Cerebellar nuclear complex (tissue), 1 donor: ENCODE data around the gene APC2.

Source experiments
- DNase-seq, 2 experiments: peaks; one replicate each; lab custom pipeline; 2025; lab: John Stamatoyannopoulos, UW

APC2 gene, protein sequence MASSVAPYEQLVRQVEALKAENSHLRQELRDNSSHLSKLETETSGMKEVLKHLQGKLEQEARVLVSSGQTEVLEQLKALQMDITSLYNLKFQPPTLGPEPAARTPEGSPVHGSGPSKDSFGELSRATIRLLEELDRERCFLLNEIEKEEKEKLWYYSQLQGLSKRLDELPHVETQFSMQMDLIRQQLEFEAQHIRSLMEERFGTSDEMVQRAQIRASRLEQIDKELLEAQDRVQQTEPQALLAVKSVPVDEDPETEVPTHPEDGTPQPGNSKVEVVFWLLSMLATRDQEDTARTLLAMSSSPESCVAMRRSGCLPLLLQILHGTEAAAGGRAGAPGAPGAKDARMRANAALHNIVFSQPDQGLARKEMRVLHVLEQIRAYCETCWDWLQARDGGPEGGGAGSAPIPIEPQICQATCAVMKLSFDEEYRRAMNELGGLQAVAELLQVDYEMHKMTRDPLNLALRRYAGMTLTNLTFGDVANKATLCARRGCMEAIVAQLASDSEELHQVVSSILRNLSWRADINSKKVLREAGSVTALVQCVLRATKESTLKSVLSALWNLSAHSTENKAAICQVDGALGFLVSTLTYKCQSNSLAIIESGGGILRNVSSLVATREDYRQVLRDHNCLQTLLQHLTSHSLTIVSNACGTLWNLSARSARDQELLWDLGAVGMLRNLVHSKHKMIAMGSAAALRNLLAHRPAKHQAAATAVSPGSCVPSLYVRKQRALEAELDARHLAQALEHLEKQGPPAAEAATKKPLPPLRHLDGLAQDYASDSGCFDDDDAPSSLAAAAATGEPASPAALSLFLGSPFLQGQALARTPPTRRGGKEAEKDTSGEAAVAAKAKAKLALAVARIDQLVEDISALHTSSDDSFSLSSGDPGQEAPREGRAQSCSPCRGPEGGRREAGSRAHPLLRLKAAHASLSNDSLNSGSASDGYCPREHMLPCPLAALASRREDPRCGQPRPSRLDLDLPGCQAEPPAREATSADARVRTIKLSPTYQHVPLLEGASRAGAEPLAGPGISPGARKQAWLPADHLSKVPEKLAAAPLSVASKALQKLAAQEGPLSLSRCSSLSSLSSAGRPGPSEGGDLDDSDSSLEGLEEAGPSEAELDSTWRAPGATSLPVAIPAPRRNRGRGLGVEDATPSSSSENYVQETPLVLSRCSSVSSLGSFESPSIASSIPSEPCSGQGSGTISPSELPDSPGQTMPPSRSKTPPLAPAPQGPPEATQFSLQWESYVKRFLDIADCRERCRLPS (N-terminal part only)

DNA sequence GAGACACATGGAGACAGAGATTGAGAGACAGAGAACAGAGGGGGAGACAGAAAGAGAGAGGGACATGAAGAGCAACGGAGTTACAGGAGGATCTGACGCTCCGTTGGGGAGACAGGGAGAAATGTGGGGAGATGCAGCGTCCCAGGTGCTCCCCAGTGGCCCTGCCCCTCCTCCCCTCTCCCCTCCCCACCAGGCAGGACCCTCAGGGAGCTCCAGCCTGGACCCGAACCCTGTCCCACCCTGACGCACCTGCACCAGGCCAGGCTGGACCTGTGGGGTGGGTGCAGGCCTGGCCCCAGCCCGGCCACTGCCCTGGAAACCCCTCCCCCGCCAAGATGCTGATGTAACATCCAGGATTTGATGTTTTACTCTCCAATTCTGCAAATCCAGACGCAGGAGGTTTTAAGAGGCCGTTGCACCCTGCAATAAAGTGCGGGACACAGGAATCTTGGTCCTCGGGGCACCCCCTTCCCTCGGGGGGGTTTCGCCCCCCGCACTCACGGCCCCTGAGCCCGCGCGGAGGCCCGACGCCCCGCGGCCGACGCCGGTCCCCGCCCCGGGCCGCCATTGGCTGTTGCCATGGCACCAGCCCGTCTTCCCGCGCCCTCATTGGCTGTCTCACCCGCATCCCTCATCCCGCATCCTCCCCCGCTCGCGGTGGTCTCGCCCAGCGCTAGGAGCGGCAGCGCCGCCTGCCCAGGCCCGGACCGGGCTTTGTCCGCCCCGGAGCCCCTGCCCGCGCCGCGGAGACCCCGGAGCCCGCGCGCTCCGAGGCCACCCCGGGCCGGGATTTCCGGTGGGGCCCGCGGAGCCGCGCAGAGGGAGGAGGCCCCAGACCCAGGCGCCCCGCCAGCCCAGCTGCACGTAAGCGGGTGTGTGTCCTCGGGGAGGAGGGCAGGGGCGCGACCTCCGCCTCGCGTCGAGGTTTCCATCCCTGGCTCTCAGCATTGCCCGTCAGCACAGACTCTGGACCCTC, at the start of gene APC2:
TSS of gene APC2 (plus strand) at position 655 of the 976 bp plus-strand sequence. CDS start 2,881 bp downstream, outside the sequence.
- peak in 1 of 2 experiments; percentile 60 for DNase-seq

DNA sequence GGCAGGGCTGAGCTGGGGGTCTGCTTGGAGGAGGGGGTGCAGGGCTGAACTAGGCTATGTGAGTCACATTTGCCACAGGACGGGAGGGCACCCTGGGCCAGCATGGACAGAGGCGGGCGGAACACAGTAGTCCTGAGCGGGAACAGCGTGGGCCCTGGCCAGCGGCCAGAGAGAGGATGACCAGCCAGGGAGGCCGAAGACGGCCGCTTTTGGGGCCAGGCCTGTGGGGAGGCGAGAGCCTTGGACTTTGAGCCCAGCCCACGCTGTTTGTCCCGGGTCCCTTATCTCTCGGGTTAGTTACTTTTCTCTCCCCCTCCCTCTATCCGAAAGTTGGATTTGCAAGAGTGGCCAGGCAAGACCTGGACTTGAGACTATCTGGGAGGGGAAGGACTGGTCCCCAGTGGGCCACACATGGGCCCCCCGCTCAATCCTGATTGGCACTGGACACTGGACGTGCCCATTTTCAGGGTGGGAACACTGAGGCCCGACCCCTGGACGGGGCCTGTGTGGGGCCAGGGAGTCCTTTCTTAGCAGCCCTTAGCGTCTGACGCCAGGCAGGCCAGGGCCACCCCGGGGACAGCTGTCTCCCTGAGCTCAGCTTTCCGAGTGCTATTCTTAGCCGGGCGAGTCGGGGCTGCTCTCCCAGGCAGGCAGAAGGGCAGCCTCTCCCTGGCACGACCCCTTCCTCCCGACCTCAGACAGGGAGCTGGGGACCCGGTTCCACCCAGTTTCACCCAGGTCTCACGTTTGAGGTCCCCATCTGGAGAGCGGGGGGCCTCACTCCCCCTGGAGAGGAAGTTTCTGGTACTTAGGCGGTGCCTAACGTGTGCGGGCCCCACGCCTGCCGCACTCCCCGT, 49.4 kb upstream of the APC2 start:
- peak in 1 of 2 experiments; percentile 40 for DNase-seq

DNA sequence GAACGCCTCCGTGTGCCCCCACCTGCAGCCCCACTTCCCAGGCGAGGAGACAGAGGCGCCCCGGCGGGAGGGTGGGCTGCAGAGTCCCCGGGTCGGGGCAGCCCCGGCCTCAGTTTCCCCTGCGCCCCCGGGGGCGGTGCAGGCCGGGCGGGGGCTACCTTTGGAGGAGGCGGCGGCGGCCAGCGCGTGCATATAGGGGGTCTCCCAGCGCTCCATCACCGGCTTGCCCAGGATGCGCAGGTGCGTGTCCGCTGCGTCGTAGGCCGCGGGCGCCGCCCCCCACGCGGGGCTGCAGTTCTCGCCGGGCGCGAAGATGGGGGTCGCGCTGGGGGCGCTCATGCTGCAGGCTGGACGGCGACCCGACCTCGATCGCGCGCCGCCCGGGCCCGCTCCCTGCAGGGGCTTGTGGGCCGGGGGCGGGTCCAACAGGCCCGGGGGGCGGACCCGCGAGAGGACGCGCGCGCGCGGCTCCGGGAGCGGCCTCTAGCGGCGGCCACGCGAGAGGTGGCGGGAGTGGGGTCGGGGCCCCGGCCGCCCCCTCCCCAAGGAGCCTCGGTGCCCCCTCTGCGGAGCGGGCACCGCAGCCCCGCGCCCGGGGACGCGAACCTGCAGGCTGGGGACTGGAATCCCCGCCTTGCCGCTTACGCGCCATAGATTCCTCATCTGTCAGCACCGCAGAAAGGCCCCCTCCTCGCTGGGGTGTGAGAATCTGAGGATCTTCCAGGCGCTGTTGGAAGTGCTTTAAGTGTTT, 48.6 kb upstream of the APC2 start, which contains the start of gene GAMT:
TSS of gene GAMT (minus strand) at position 405 of the 751 bp plus-strand sequence. CDS start at position 339, 66 bp downstream.
- no peak for DNase-seq

DNA sequence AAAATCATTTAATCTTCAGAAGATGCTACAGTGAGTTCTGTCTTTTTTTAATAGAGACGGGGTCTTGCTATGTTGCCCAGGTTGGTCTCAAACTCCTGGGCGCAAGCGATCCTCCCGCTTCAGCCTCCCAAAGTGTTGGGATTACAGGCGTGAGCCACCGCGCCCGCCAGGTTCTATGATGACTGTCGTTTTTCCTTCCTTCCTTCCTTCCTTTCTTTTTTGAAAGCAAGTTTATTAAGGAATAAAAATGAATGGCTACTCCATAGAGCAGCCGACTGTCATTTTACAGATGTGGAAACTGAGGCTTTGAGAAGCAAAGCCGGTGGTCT, 48.1 kb upstream of the APC2 start:
- no peak for DNase-seq

DNA sequence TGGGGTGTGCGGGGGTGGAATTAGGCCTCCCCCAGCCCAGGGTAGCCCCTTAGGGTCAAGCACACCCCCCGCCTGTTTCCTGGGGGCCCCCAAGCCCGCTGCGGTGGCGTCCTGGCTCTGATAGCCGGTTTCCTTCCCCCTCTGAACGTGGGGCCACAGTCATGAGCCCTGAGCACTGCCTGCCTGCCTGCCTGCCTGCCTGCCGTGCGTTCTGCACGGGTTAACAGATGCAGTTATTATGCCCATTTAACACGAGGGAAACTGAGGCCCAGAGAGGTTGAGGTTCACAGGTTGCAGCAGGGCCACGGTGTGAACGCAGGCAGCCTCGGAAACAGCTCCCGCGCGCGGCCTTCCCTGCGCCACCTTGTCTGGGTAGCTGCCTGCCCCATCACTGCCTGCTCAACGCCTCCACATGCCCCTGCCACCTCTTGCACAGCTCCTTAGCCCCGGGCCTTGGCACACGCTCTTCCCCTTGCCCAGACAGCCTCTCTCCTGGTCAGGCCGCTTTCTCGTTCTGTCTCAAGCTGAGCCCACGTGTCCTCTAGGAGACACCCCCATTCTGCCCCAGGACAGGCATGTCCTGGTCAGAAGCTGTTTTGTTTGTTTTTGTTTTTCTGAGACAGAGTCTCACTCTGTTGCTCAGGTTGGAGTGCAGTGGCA, 47.4 kb upstream of the APC2 start:
- no peak for DNase-seq

DNA sequence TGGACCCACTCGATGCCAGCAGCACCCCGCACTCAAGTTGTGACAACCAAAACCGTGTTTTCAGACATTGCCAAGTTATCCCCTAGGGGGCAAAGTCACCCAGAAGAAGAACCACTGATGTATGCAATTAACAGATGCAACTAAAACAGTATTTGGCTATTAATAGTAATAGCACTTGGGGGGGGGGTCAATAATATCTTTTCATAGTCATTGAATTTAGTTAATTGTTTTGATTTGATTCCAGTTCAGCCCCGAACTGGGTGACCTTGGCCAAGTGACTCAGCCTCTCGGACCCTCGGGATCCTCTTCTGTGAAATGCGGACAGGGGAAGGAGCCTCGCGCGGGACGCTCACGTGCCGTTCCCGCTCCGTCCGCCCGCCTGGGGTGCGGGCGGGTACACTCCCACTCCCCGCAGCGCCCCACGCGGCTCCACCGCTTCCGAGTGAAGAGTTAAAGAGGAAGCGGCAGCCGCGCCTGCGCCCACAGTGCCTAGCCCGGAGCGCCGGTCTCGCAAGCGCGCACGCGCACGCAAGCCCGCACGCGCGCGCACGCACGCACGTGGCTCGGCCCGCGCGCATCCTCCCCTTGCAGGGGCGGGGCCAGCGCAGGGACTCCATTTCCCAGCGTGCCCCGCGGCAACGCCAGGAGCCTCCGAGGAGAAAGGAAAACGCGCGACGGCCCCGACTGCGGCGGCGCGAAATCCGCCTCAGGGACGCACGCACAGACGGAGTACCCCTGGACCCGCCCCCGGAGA, 43.0 kb upstream of the APC2 start:
- DNase-seq, result peak; percentile 82 to 88

DNA sequence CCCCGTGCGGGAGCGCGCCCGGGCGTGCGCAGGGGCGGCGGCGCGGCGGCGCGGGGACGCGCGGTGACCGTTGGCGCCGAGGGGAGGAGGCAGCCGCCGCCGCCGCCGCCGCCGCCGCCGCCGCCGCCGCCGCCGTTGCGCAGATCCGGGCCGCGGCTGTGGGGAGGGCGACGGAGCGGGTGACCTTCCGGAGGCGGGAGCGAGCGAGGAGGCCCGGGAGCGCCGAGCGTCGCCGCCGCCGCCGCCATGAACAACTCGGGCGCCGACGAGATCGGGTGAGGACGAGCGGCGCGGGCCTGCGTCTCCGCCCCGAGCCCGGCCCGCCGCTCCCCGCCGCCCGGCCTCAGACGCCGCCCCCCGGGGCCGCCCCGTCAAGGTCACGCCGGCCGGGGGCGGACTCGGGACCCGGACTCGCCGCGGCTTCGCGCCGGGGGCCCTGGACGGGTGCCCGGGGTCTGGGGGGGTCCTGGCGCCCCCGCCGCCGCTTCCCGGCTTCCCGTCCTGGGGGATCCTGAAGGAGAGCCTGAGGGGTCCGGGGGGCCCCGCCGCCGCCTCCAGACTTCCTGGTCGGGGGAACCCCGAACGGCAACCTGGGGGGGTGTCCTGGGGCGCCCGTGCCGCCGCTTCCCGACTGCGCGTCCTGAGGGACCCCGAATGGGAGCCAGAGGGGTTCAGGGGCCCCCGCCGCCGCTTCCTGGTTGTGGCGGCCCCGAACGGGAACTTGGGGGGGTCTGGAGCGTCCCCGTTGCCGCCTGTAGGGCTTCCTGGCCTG, 42.2 kb upstream of the APC2 start, which contains the start of gene DAZAP1:
TSS of gene DAZAP1 (plus strand) at position 59 of the 772 bp plus-strand sequence. CDS start at position 247, 188 bp downstream.
- no peak for DNase-seq

DNA sequence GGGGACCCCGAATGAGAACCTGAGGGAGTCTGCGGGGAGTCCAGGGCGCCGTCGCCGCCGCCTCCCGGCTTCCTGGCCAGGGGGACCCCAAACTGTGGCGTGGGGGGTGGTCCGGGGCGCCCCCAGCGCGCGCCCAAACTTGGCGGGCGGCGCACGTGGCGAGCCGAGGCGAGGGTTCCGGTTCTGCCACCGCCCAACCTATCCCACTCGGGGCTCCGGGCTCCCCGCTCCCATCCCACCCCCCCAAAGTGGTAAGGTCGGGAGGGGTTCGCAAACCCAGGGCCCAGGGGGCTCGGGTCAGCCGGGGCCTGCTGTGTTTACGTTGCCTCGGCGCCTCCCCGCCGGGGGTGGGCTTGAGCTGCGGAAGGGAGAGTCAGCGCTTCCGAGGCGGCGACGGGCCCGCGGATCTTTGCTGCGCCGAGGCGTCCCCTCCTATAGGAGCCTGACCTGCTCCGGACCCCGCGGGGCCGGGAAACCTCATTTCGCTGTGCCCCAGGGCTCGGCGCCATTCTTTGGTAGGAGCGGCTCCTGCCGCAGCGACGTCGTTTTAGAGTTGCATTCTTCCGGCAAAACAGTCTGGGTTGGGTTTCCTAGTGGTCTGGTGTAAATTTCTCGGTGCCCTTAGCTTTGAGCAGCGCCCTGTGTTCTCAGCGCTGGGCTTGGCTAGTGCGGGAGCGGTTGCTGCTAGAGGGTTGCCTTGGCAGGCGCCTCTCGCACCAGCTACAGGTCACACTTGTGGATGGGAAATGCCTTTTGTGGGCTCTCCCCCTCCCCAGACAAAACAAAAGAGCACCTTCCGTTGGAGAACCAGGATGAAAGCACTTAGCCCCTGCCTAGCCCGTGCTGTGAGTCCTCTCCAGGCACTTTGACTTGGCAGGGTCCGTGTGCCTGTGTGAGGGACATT, 41.4 kb upstream of the APC2 start:
- DNase-seq, result no peak

DNA sequence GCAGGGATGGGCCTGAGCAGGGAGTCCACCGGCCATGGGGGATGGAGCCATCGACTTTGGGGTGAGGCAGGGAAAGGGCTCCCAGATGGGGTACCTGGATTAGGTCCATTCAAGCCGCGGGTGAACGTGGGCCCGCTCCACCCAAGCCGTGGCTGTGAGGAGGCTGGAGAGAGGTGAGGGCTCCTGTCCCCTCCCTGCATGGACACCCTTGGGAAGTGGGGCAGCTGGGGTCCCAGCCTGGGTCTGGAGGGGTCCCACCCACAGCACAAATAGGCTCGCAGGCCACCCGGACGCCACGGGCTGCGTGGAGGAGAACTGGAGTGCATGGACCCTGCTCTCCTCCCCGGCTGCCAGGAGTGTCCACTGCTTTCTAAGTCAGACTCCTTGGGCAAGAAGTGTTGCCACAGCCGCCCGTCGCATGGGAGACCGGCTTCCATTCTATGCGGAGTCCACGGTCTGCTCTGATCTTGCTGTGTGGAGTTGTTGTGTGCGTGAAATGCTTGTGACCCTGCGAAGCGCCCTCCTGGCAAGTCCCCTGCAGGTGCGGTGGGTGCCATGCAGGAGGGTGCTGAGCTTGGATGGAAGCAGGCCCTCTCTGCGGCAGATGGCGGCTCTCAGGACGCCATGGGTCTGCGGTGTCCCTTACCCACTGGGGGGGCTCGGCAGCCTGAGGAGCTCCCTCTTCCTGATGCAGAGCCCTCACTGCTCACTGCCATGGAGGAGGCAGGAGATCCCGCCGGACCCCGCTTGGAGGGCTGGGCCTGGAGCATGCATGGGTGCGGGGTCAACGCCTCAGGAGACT, 40.5 kb upstream of the APC2 start:
- no peak for DNase-seq

DNA sequence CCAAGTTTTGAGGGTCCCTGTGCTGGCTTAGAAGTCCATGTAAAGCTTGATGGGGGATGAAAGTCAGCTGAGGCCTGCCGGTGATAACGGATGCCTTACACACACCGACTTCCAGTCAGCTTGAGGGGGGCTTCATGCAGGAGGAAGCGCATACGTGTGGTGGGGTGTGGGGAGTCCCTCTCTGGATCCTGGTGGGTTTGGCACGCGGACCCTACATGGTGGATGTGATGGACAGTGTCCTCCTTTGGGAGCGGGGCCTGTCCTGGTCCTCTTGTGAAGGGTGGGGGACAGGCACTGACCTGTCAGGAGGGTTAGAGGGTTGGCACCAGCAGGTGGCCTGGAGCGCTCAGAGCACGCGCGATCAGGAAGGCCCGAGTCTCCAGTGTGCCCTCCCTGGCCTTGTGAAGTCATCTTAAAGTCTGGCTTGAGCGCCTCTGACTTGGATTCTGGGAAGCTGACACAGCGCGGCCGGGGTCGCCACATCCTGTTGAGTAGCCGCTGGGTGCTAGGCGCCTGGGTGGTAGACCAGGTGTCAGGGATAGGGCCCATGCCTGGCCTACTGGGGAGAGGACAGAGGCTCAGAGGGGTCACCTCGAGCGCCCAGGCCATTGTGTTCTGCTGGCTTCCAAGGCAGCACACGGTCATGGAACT, 39.7 kb upstream of the APC2 start:
- no peak for DNase-seq

DNA sequence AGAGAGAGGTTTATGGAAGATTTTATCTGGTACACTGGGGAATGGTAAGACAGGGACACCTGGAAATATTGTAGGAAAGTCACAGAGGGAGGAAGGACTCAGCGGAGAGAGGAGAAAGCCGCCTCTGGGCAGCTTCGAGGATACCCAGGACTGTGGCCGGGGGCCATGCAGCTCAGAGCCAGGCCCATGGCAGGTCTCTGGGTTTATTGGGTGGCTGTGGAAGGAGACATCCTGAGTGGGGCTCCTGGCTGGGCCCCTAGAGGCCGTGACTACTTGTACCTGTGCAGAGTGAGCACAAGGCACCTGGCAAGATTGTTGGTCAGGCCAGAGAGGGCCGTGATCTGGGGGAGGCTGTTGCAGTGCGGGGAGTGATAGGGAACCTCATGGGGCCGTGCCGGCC, 39.1 kb upstream of the APC2 start:
- no peak for DNase-seq

DNA sequence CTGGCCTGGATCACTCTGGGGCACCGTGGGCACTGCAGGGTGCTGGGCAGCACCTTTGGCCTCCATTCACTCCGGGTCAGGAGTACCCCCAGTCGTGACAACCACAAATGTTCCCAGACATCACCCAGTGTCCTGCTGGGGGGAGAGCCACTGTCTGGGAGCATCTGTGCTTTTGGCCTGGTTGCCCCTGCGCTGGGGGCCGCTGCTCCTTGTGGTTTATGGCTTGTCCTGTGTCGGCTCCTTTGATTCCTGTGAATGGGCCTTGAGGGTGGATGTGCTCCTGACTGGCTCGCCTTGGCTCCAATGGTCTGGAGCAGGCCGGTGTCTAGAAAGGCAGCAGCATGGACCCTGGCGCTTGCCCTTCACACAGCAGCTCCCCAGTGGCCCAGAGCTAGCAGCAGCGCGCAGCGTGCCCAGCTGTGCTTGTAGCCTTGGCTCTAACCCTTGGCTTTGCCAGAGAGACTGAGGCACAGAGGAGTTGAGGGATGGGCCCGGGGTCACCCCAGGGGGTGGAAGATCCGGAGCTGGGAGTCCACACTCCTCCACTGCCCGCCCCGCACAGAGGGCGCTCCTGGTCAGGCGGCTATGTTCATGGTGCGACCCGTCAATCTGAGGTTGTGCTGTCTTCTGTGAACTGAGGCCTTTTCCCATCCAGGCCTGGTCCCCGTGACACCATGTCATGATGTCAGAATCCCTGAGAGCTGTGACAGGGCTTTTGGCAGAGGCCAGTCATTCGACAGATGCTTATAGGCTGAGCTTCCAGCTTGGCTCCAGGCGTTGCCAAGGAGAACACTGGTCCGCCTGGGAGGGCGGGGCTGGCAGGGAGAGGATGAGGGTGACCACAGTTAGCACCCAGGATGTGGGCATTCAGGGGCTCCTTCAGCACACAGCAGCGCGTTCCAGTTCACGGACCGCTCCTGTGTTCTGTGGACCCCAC, 38.4 kb upstream of the APC2 start:
- peak; percentile 36 to 71 for DNase-seq

DNA sequence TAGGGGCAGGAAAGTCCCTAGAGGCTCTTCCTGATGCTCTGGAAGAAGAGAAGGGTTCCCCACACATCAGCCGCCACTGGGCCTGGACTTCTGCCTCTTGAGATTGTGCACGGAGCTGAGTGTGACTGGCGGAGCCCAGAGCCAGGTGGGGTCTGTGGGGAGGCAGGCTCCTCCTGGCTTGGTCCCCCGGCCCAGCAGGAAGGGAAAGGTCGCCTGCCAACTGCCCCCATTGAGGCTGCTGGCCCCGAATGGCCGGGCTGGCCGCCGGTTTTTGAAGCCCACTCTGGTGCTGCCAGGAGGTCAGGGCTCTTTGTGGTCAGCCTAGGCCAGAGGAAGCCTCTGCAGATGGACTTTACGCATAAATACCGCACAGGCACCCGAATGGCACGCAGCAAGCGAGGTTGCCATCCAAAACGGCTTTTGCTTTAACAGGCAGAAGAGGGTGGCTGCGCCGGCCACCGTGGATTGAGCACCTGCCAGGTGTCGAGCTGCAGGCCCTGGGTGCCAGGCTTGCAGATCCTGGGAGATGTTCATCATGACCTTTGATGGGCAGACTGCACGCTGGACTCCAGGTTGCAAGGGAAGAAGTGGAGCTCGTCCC, 37.5 kb upstream of the APC2 start:
- no peak for DNase-seq
